Activated T-cell treated with anti-CD3 and anti-CD28 coated beads for 4 hours (primary cell): Measurements from ENCODE around the gene COG2.
"Not testable (repeated sequence)": the region's sequence is repeated elsewhere in the genome, so short reads cannot be mapped to it uniquely, and the experiment has no call there.

Experiments used
- DNase-seq: peaks from one replicate; pipeline ENCODE4 v3.0.0-alpha.2; 2020

The COG2 gene

GRCh38 chr1:230702934-230703678 is 60.8 kb downstream of the COG2 start:
- no peak for DNase-seq

GRCh38 chr1:230703679-230704385 is 61.6 kb downstream of the COG2 start:
- no peak for DNase-seq

DNA sequence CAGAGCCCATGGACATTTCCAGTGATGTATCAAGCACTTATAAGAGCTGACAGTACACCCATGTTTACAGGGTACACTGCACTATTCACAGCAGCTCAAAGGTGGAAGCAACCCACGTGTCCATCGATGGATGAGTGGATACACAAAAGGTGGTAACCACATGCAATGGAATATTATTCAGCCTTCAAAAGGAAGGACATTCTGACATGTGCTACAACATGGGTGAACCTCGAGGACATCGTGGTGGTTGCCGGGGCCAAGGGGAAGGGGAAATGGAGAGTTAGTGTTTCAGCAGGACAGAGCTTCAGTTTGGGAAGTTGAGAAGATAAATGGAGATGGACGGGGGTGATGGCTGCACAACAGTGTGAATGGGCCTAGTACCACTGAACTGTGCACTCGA is 62.5 kb downstream of the COG2 start:
- no peak for DNase-seq

- no peak for DNase-seq
Measured at GRCh38 chr1:230705289-230706019, 63.2 kb downstream of the COG2 start.

DNA sequence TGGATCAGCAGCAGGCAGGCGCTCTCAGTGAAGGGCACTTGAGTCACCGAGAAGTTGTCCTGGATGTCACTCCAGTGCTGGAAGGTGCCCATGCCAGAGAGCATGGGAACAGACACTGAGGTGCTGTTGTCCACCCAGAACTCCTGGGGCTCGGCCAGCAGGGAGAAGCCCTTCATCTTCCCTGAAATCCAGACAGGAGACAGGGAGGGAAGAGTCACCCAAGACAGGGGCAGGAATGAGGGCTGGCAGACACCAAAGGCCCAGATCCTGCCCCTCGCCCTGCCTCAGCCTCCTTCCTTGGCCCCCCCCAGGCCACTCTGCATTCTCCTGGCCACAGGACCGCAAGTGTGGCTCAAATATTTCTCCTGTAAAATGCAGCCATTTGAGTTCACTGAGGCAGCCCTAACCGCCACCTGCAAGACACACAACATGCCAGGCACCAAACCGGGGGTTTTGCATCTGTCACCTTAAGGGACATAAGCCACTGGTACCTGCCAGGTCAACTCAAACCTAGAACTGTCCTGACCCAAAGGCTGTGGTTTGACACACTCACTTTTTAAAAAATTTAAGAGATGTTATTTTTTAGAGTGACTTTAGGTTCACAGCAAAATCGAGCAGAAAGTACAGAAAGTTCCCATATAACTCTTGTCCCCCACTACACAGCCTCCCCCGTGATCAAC is 63.9 kb downstream of the COG2 start:
- DNase-seq = no peak

- no peak for DNase-seq
Measured at GRCh38 chr1:230706887-230707731, 64.8 kb downstream of the COG2 start.

GRCh38 chr1:230707732-230708630 is 65.7 kb downstream of the COG2 start:
- no peak for DNase-seq

- DNase-seq = no peak
Measured at GRCh38 chr1:230708631-230709580, 66.6 kb downstream of the COG2 start.

DNA sequence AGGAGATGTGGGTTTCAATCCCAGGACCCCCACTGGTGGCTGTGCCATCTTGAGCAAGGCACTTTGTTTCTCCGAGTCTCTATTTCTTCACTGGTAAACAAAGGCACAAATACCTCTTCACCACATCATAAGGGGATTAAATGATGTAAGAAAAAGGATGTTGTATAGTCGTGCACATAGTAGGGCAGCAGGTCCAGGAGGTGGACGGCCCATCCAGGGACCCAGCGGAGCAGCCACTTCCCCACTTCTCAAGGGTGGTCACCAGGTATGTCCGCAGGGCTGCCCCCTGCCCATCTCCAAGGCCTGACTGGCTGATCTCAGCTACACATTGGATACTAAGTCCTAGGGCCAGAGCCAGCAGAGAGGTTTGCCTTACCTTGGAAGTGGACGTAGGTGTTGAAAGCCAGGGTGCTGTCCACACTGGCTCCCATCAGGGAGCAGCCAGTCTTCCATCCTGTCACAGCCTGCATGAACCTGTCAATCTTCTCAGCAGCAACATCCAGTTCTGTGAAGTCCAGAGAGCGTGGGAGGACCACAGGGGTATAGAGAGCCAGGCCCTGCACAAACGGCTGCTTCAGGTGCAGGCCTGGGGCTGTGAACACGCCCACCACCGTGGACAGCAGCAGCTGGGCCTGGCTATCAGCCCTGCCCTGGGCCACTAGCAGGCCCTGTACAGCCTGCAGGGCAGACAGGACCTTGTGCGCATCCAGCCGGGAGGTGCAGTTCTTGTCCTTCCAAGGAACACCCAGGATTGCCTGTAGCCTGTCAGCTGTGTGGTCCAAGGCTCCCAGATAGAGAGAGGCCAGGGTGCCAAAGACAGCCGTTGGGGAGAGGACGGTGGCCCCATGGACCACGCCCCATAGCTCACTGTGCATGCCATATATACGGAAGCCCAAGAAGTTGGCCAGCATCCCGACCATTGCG is 67.6 kb downstream of the COG2 start:
- no peak for DNase-seq

- DNase-seq = no peak
Measured at GRCh38 chr1:230710543-230710904, 68.2 kb downstream of the COG2 start.

DNA sequence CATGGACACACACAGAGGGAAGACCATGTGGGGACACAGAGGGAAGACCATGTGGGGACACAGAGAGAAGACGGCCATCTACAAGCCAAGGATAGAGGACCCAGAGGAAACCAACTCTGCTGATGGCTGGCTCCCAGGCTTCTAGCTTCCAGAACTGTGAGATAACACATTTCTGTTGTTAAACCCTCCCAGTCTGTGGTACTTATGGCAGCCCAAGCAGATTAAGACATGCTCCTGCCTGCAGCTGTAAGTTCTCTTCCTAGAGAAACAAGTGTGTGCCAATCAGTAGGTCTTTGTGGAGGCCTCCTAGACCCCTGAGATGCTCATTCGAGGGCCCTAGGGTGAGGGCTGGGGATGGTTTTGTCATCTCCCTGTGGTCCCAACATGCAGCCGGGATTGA is 69.0 kb downstream of the COG2 start:
- DNase-seq = no peak

- no peak for DNase-seq
Measured at GRCh38 chr1:230712470-230712942, 70.2 kb downstream of the COG2 start.

- DNase-seq = no peak
Measured at GRCh38 chr1:230713138-230713537, 70.9 kb downstream of the COG2 start.

- no peak for DNase-seq
Measured at GRCh38 chr1:230713547-230713914, 71.2 kb downstream of the COG2 start.

DNA sequence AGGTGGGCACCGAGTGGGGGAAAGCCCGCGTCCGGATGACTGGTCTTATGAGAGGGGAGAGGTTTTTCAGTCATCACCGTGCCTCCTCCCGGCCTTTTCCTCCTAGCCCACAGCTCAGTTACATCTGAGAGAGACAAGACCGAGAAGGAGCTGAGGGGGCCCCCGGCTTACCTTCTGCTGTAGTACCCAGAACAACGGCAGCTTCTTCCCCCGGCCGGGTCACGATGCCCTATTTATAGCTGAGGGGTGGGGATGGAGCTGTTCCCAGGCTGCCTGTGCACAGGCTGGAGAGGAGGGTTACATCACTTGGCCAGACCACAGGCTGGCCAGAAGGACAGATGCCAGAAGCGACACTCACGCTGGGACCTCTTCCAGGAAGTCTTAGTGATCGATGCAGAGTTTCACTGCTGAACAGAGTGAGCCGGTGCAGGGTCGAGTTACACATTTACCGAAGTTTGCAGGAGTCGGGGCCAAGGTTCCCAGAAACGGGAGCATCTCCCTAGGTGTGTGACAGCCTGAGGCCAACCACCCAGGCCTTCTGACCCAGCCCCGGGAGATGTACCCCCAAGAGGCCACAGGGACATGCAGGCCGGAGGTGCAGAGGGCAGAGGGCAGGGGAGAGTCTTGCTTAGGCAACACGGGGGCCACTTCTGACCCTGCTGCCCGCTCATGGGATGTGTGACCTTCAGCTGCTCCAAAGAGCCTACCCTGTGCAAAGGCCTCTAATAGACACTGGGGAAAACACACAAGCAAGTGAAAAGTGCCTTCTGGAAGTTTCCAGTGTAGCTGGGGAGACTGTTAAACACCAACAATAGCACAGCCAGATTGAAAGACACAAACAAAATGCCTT is 71.9 kb downstream of the COG2 start, which contains the start of gene AGT:
TSS of gene AGT (minus strand) at position 208 of the 850 bp plus-strand sequence. CDS start 3,299 bp downstream, outside the sequence.
- no peak for DNase-seq

- no peak for DNase-seq
Measured at GRCh38 chr1:230715510-230715909, 73.2 kb downstream of the COG2 start.

DNA sequence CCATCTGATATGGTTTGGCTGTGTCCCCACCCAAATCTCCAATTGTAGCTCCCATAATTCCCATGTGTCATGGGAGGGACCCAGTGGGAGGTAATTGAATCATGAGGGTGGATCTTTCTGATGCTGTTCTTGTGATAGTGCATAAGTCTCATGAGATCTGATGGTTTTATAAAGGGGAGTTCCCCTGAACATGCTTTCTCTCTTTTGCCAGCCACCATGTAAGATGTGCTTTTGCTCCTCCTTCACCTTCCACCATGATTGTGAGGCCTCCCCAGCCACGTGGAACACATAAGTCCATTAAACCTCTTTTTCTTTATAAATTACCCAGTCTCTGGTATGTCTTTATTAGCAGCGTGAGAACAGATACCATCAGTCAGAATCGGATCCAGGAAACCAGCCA is 74.2 kb downstream of the COG2 start:
- not testable (repeated sequence) for DNase-seq

GRCh38 chr1:230717251-230717650 is 75.0 kb downstream of the COG2 start:
- no peak for DNase-seq
